Motor neuron (in vitro differentiated cells): ENCODE measurements around the gene ZNF831. TPM values are rescaled to one million over a fixed set of nuclear protein-coding genes. Genes with fewer than 3 reads are reported as not detected.

ENCODE experiments used
- ATAC-seq, 8 experiments: fragments of 200-7000 bp; cut with Tn5 transposase; replicated peaks in 6 of 8; 2 replicates each; pipeline ENCODE4 v1.8.0; 2021; ENCODE audit warnings: mild to moderate bottlenecking in 8 of 8, moderate library complexity in 8 of 8
- H3K27ac ChIP-seq, 2 donors: fragments of 250-450 bp; sonication (Bioruptor Pico); 2 replicates each; pipeline ENCODE4 v1.9.0; 2021; ENCODE audit warnings: antibody characterized with exemption in 2 of 2, mild to moderate bottlenecking in 2 of 2, moderate library complexity in 1 of 2
- H3K4me1 ChIP-seq, 2 donors: fragments of 250-450 bp; sonication (Bioruptor Pico); replicated peaks in 1 of 2; 2 replicates each; pipeline ENCODE4 v1.6.1; 2021; ENCODE audit warnings: antibody characterized with exemption in 2 of 2, mild to moderate bottlenecking in 2 of 2, moderate library complexity in 1 of 2
- H3K4me3 ChIP-seq, 5 donors: fragments of 250-450 bp; sonication (Bioruptor Pico); 2 replicates each; pipeline ENCODE4 v1.9.0; 2021; ENCODE audit warnings: antibody characterized with exemption in 5 of 5, mild to moderate bottlenecking in 5 of 5, moderate library complexity in 4 of 5
- WGBS, 10 experiments: fragments of 450-650 bp; shearing (Covaris generic); methylation state at CpG; one replicate each; pipeline ENCODE4 v1.0.0; 2022; 5-methylcytosine and 5-hydroxymethylcytosine counted together
- in situ Hi-C, 9 experiments: fragments of 400-800 bp; cut with MboI; loops; one replicate each; pipeline ENCODE4 v1.15.0; 2021; ENCODE audit warnings: low sequenced_read_pairs in 9 of 9, low pct_unique_long_range_greater_than_20kb in 2 of 9; ENCODE audit not compliant: unreplicated experiment in 9 of 9
- total RNA-seq, 8 experiments: library from RNA; unstranded; fragments of 300-600 nt; gene quantifications; 2 replicates each; pipeline versions ENCODE4 v1.2.3 to v1.2.4, GENCODE V29; 2022

ZNF831 gene
- total RNA-seq, 8 experiments from 2014 or later = 0.09 to 0.66 (median 0.12) TPM

DNA sequence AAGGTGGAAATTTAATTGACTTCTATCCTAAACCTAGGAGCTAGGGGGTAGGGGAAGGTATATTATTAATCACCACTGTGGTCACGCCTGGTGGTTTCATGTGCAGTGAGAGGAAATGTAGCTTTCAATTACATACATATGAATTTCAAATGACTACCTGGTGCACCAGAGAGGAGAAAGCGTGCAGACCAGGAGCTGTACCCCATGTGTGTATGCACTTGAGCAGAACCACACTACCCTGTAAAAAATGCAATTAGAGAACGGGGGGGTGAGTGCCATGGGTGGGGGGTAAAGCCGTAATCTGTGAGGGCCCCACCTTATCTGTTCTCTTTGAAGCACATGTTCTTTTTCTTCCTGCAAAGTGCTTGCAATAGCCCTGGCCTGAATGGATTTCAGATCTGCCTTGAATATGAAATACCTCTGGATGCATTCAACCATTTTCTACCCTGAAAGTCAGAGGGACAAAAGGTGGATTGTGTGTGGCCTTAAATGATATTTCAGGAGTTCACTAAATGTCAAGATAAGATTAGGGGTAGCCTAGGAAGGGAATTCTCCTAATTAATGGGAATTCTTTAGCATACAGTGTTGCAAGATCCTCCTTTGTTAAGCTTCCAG is 105.9 kb downstream of the ZNF831 start:
- Histone ChIP-seq H3K4me1 (peaks cover 15 to 18% of the 10 kb centered on the region in 2 donors), H3K27ac (no peak overlapping the region), H3K4me3 (no peak overlapping the region)
- WGBS, 10 experiments = 17 to 86% (median 20%) methylated on average over 1 to 4 of the region's 4 CpGs; no CpG with 5 or more reads in 3 of the 10 experiments
- ATAC-seq = peak in 5 of 8 experiments; percentile 28 to 75 (median 42)
- in situ Hi-C loops = no loop called here

DNA sequence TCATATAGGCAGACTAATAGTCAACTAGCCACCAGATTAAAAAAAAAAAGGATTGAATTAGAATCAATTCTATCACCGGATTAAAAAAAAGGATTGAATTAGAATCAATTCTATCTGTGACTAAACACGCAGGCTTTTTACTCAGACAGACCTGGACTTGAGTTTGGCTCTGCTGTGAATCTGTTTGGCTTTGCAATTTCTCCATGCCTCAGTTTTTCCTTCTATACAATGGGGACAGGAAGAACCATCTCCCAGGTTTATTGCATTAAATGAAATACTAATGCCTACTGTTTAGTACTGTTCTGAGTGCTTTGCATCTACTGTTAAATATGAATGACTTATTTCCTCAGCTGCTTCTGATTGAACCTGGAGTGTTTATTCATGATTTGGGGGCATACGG is 106.8 kb downstream of the ZNF831 start:
- Histone ChIP-seq H3K4me3 (no peak overlapping the region), H3K27ac (no peak overlapping the region), H3K4me1 (peaks cover 15 to 18% of the 10 kb centered on the region in 2 donors)
- WGBS, 10 experiments = 14 to 92% (median 71%) methylated on average over 1 to 3 of the region's 3 CpGs
- no peak for ATAC-seq
- in situ Hi-C loops = no loop called here

DNA sequence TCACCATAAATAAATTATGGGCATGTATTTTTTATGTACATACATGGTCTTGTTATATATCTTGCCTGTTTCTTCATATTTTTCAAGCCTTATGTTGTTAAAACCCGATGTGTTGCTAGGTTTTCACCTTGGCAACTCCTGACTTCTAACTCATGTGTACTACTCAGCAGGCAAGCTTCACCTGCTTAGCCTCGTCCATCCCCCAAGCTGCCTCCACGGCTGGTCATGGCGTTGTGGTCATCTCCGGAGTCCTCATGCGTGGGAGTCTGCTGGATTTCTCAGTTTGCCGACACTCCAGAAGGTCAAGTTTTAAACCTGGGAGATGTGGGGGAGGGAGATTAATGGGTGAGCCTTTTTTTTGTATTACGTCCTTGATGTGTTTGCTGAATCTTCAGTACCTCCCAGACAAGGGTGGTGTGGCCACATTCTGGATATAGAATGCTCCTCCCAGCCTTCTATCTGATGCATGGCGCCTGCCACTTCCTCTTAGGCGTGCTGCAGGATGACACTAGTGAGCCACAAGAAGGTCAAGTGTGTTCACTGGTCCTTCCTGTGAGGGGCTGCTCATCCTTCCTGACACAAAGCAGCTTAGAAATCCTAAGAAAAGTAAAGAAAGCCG is 110.2 kb downstream of the ZNF831 start:
- 7 to 100% (median 71%) methylated on average over 1 to 7 of the region's 11 CpGs; no CpG with 5 or more reads in 1 of the 10 experiments for WGBS, 10 experiments
- Histone ChIP-seq H3K27ac (no peak overlapping the region), H3K4me1 (peaks cover 15 to 20% of the 10 kb centered on the region in 2 donors), H3K4me3 (no peak overlapping the region)
- in situ Hi-C loops = no loop called here
- ATAC-seq = no peak

DNA sequence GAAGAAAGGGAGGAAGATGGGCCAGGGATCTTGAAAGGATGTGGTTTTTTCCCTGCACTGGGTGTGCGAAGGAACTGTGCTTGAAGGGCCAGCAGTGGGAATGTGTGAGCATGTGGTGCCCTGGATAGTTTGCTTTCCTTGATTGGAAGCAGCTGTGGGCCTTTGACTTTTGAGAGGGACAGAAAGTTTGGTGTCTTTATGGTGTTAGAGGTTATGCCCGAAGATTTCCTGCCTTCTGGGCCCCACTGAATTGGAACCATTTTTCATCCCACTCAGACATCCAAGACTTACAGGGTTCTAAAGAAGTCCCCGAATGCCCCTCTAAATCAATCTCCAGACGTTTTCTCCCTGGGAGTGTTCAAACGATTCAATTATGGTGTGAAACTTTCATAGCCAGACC is 113.3 kb downstream of the ZNF831 start:
- no peak for ATAC-seq
- H3K27ac ChIP-seq = no peak overlapping the region
- no peak overlapping the region for H3K4me3 ChIP-seq
- H3K4me1 ChIP-seq = peaks cover 0 to 5% of the 10 kb centered on the region in 2 donors
- WGBS, 10 experiments = 0 to 65% (median 20%) methylated on average over 1 to 5 of the region's 5 CpGs; no CpG with 5 or more reads in 1 of the 10 experiments
- in situ Hi-C loops = no loop called here

DNA sequence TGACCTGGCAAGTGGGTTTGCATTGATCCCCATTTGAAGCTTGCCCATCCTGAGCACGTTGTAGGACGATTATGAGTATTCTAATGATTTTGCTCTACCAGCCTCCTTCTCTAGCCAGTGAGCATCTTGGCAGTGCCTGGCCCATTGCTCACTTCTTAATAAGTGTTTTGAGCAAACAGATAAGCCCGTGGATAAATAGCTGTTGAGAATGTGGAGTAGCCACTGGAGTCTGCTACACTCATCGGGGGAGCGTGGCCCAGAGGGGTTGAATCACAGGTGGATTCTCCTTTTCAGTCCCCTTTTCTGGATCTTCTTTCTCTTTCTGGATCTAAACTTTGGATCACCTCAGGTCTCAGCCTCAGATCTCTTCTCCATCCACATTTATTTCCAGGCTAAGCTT is 120.8 kb downstream of the ZNF831 start:
- Histone ChIP-seq H3K4me3 (no peak overlapping the region), H3K4me1 (no peaks in the 10 kb centered on the region), H3K27ac (no peak overlapping the region)
- no peak for ATAC-seq
- in situ Hi-C loops = no loop called here
- 17 to 90% (median 70%) methylated on average over 2 to 5 of the region's 5 CpGs; no CpG with 5 or more reads in 4 of the 10 experiments for WGBS, 10 experiments

DNA sequence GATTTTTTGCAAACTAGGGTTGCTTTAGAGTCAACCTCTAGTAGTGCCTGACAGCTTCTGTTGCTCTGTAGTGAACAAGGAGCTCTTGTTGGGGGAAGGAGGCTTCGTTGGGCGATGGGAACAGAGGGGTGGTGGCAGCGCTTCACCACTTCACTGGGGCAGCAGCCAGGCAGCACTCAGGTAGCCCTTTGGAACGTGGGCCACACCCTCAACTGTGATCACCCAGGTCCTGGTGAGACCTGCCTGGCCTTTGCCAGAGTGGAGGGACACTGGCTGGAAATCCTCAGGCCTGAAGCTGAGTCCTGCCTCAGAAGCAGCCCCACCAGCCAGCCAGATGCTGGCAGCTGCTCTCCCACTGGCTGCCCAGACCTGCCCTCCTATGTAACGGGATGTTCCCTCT is 126.4 kb downstream of the ZNF831 start:
- ATAC-seq = no peak
- 40 to 100% (median 69%) methylated on average over 1 to 3 of the region's 5 CpGs; no CpG with 5 or more reads in 5 of the 10 experiments for WGBS, 10 experiments
- no peak overlapping the region for H3K27ac ChIP-seq
- H3K4me3 ChIP-seq = no peak overlapping the region
- in situ Hi-C loops = no loop called here
- no peaks in the 10 kb centered on the region for H3K4me1 ChIP-seq

DNA sequence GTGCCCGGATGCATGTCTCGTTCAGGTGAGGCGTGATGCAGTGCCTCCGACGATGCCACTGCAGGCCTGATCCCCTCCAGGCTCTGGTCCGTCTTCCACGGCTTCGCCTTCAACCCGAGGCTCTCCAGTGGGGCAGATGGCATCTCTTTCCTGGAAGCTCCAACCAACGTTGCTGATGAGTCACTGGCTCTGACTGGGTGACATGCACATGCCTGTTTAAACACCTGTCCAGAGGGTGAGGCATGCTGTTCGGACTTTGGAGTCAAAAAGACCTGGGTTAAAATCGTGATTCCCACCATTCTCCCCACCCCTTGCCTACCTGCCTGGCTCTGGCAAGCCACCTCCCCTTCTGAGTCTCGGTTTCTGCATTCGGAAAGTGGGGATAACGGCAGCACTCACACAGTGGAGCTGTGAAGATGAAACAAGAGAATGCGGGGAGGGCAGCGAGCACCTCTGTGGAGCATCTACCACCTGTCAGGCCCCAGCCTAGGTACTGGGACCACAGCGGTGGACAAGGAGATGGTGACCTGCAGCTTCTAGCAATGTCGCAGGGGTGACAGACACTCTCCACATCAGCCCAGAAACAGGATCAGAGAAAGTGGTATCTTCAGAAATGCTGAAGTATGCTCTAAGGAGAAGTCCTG is 128.2 kb downstream of the ZNF831 start:
- Histone ChIP-seq H3K4me1 (no peaks in the 10 kb centered on the region), H3K27ac (no peak overlapping the region), H3K4me3 (no peak overlapping the region)
- WGBS, 10 experiments = 40 to 100% (median 78%) methylated on average over 2 to 14 of the region's 19 CpGs; no CpG with 5 or more reads in 2 of the 10 experiments
- no peak for ATAC-seq
- in situ Hi-C loops = no loop called here

DNA sequence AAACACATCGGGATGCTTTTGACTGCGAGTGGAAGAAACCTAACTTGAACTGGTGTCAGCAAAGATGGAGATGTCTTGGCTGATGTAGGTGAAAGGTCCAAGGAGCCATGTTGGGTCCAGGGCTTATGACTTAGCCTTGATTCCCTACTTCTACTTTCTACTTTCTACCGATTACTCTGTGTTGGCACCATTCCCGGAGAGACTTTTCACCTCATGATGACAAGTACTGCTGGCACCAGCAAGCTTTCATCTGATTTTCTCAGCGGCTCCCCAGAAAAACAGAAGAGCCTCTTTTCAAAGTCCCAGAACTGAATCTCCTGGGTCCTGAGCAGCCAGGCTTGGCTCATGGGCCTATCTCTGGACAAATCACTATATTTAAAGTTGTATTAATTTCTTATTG is 131.9 kb downstream of the ZNF831 start:
- H3K27ac ChIP-seq = no peak overlapping the region
- 8 to 100% (median 63%) methylated on average over 1 to 5 of the region's 5 CpGs; no CpG with 5 or more reads in 2 of the 10 experiments for WGBS, 10 experiments
- H3K4me3 ChIP-seq = no peak overlapping the region
- ATAC-seq = no peak
- no peaks in the 10 kb centered on the region for H3K4me1 ChIP-seq
- in situ Hi-C loops = no loop called here

DNA sequence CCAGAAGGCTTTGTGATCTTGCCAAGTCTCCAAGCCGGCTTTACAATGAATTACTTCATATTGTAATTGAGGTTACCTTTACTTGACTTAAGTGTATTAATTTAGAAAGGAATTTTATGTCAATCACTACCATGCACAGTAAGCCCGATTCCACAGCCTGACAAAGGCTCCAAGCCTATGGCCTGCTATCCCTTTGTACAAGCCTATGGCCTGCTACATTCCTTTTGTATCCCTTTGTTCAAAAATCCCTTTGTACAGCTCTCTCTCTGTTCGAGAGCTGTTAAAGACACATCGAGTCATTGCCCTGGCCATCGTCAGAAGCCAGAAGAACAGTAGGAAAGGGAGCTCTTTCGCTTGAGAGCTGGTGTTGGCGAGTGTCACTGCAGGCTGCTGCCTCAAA is 134.1 kb downstream of the ZNF831 start:
- 0 to 83% (median 45%) methylated on average over 1 to 7 of the region's 7 CpGs for WGBS, 10 experiments
- in situ Hi-C loops = no loop called here
- no peak for ATAC-seq
- Histone ChIP-seq H3K27ac (no peak overlapping the region), H3K4me1 (no peaks in the 10 kb centered on the region), H3K4me3 (no peak overlapping the region)

DNA sequence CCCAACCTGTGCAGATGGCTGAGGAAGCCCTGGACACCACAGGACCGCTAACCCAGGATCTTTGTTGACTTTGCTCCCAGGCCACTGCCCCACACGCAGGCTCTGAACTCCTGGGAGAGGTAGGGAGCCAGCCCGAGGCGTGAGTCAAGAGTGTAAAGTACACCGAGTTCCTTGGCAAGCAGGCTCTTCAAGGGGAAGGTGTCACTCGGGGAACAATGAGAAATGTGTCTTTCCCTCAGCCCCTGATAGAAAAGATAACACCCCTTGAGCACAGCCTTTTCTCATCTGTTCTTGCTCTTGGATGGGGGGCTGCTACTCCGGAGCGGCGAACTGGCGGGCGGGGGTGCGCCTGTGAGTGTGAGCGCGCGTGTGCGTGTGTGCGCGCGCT is 136.3 kb downstream of the ZNF831 start:
- Histone ChIP-seq H3K4me3 (peak overlapping the region in 4 of 5 donors; percentile 16 to 19 (median 18)), H3K27ac (no peak overlapping the region), H3K4me1 (no peaks in the 10 kb centered on the region)
- ATAC-seq = peak in 2 of 8 experiments; percentile 12 to 14
- 0 to 17% (median 8%) methylated on average over 1 to 5 of the region's 19 CpGs; no CpG with 5 or more reads in 6 of the 10 experiments for WGBS, 10 experiments
- in situ Hi-C loops = no loop called here

DNA sequence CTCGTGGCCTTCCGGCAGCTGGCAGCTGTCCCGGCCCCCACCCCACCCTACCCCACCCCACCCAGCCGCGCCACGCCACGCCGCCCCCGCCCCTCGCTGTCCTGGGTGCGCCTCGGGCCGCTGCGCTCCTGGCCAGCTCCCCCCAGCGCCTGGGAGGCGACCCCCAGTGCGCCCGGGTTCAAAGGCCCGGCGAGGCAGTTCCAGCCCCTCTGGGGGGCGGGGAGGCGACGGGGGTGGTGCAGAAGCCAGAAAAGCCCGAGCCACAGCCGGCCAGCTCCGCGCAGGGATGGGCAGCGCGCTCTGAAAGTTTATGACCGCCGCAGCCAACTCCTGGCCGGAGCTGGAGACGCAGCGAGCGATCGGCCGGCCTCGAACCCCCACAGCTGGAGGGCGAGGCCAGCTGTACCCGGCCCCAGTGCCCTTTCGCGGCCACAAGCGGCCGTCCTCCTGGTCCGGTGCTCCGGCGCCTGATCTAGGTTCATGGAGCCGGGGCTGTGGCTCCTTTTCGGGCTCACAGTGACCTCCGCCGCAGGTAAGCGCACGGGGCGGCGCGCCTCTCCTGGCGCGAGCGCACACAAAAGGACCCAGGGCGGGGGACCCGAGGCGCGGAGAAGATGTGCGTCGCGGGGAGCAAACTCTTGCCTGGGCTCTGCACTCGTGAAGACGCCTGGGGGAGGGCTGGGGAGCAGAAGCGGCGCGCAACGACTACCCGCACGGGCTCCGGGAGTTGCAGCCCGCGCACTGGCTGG is 136.9 kb downstream of the ZNF831 start, which contains the start of gene EDN3:
Gene EDN3 (plus strand): TSS at position 279 of the 749 bp plus-strand sequence. CDS start 202 bp downstream, at position 481.
- ATAC-seq = peak in 4 of 8 experiments; percentile 17 to 51 (median 32)
- in situ Hi-C loops = no loop called here
- Histone ChIP-seq H3K4me3 (peak within 1 kb of the TSS in 4 of 5 donors; percentile 16 to 19 (median 18)), H3K4me1 (no peaks in the 10 kb centered on the region), H3K27ac (no peak within 1 kb of the TSS)
- 0 to 3% methylated on average over 7 to 10 of the region's 77 CpGs; no CpG with 5 or more reads in 8 of the 10 experiments for WGBS, 10 experiments

DNA sequence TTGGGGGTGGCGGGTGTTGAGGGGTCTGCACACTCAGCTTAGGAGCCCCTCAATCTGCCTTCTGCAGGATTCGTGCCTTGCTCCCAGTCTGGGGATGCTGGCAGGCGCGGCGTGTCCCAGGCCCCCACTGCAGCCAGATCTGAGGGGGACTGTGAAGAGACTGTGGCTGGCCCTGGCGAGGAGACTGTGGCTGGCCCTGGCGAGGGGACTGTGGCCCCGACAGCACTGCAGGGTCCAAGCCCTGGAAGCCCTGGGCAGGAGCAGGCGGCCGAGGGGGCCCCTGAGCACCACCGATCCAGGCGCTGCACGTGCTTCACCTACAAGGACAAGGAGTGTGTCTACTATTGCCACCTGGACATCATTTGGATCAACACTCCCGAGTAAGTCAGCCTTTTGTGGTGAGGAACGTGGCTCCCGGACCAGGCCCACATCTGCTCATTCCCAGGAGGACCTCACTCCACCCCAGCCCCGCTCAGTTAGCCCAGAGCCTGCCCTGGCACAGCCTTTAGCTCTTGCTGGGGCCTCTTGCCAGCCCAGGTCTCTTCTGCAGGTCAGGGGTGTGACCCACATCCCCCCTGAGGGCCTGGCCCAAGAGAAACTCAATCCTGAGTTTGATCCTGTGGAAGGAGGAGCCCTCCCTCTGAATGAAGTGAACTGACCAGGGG is 137.9 kb downstream of the ZNF831 start:
- no peak for ATAC-seq
- 15 to 100% (median 83%) methylated on average over 1 to 4 of the region's 17 CpGs; no CpG with 5 or more reads in 6 of the 10 experiments for WGBS, 10 experiments
- no peak overlapping the region for H3K4me3 ChIP-seq
- no peaks in the 10 kb centered on the region for H3K4me1 ChIP-seq
- H3K27ac ChIP-seq = no peak overlapping the region
- in situ Hi-C loops = no loop called here
